ENCODE results near the gene GNA12. TPM values are rescaled to one million over a fixed set of nuclear protein-coding genes. Genes with fewer than 3 reads are reported as not detected.

The GNA12 gene
- total RNA-seq, 2 donors from 2014 or later: 12.2 to 17.5 TPM

DNA sequence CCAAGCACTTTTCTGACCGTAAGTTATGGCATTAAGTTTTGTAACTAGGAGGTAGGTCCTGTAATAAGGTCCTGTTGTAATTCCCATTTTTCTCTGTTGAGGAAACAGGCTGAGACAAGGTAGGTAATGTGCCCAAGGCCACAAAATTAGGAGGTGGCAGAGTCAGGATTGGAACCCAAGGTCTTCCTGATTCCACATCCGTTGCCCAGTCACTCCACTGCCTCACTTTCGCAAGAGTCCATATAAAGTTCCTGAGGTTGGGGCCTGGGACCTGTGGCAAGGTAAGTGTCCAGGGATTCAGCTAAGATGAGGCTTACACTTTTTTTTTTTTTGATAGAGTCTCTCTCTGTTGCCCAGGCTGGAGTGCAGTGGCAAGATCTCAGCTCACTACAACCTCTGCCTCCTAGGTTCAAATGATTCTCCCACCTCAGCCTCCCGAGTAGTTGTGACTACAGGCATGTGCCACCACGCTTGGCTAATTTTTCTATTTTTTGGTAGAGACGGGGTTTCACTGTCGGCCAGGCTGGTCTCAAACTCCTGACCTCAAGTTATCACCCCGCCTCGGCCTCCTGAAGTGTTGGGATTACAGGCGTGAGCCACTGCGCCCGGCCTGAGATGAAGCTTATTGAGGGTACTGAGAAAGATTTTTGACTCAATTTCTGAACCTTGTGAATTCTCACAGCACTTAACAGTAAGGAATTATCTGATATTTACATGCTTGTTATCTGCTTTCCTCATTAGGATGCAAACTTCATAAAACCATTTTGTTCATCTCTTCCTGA lies 20.3 kb upstream of the GNA12 start:
- peaks cover 15% of the 10 kb centered on the region for H3K4me1 ChIP-seq
- H3K4me3 ChIP-seq: no peak overlapping the region
- no peaks in the 10 kb centered on the region for H3K36me3 ChIP-seq (replicated peaks in 1 of 2; ENCODE audit: insufficient read depth in 1 of 2, low read depth in 2 of 2)
- ATAC-seq (no peak), DNase-seq (no peak)
- TF ChIP-seq CTCF (IDR thresholded peaks at IDR 0.05) (no peak), POLR2A (IDR thresholded peaks at IDR 0.05) (no peak)
- H3K27ac ChIP-seq: peak overlapping the region; percentile 12 to 71 (median 45)
- WGBS, 2 donors: 58 to 70% methylated on average over 12 of the region's 12 CpGs
- H3K27me3 ChIP-seq: no peaks in the 10 kb centered on the region
- intact Hi-C loops (cut with DNase I): no loop called here
- H3K9me3 ChIP-seq: no peaks in the 10 kb centered on the region

DNA sequence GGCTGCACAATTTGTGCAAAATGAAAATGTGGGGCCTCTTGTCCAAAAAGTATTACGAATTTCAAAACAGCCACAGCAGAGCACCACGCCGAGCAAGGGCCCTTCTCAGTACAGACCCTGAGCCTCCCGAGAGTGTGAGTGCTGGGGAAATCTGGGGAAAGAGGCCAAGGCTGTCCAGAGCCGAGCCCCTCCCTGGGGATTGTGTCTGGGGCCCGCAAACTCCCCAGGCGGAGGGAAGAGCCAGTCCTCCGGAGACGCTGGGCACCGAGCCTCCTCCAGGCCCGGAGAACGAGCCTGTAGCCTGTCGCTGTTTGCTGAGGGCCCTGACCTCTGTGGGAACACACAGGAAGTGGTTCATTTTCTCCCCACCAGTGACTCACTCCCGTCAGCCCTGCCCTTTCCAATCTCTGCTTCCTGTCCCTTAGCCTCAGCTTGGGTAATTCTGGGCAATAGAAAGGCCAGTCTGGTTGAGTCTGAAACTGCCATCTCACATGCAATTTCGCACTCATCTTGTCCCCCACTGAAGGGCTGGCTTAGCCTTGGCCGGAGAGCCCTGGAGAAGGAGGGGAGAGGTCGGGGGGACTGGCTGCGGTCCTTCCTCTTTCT lies 19.5 kb upstream of the GNA12 start:
- Histone ChIP-seq H3K4me1 (peaks cover 15% of the 10 kb centered on the region), H3K36me3 (replicated peaks in 1 of 2; ENCODE audit: insufficient read depth in 1 of 2, low read depth in 2 of 2) (no peaks in the 10 kb centered on the region), H3K4me3 (no peak overlapping the region), H3K27me3 (no peaks in the 10 kb centered on the region), H3K9me3 (no peaks in the 10 kb centered on the region), H3K27ac (peak overlapping the region; percentile 12 to 71 (median 45))
- DNase-seq (peak; percentile 38 to 82 (median 63)), ATAC-seq (peak; percentile 5)
- no peak for TF ChIP-seq CTCF (IDR thresholded peaks at IDR 0.05)
- peak in 2 of 3 donors; percentile 32 to 54 for TF ChIP-seq POLR2A (IDR thresholded peaks at IDR 0.05)
- intact Hi-C loops (cut with DNase I): no loop called here
- 76 to 79% methylated on average over 18 of the region's 18 CpGs for WGBS, 2 donors

DNA sequence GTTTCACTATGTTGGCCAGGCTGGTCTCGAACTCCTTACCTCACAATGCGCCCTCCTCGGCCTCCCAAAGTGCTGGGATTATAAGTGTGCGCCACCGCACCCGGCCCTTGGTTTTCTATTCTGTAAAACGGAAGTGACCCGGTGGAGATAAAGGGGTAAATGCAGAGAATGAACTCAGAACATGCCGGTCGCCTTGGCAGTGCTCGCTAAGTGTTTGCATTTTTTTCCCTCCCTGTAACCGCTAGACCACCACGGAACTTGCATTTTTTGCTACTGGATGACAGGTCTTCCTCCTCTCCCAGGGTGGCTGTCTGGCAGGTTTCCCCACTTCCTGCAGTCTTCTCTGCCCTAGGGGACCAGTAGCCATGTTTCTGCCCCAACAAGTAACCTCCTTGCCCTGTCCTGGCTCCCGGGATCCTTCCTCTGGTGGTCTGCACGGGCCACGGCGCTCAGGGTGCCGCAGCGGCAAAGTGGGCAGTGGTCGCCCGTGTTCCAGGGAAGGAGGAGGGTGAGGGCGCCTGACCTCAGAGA lies 18.8 kb upstream of the GNA12 start:
- Histone ChIP-seq H3K27ac (peak overlapping the region in 2 of 4 donors; percentile 66 to 71), H3K36me3 (replicated peaks in 1 of 2; ENCODE audit: insufficient read depth in 1 of 2, low read depth in 2 of 2) (no peaks in the 10 kb centered on the region), H3K27me3 (no peaks in the 10 kb centered on the region), H3K4me1 (peaks cover 15% of the 10 kb centered on the region), H3K4me3 (no peak overlapping the region), H3K9me3 (no peaks in the 10 kb centered on the region)
- 79 to 83% methylated on average over 22 of the region's 22 CpGs for WGBS, 2 donors
- ATAC-seq (no peak), DNase-seq (no peak)
- intact Hi-C loops (cut with DNase I): no loop called here
- TF ChIP-seq POLR2A (IDR thresholded peaks at IDR 0.05): no peak
- no peak for TF ChIP-seq CTCF (IDR thresholded peaks at IDR 0.05)

DNA sequence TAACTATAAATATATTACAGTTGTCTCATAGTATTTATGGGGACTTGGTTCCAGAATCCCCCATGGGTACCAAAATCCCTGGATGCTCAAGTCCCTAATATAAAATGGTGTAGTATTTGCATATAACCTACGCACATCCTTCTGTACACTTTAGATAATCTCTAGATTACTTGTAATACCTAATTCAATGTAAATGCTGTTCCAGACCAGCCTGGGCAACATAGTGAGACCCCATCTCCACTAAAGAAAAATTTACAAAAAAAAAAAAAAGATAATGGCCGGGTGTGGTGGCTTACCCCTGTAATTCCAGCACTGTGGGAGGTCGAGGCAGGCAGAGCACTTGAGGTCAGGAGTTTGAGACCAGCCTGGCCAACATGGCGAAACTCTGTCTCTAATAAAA lies 17.4 kb upstream of the GNA12 start:
- Histone ChIP-seq H3K27me3 (no peaks in the 10 kb centered on the region), H3K36me3 (replicated peaks in 1 of 2; ENCODE audit: insufficient read depth in 1 of 2, low read depth in 2 of 2) (no peaks in the 10 kb centered on the region), H3K9me3 (no peaks in the 10 kb centered on the region), H3K4me3 (no peak overlapping the region), H3K27ac (peak overlapping the region in 3 of 4 donors; percentile 77 to 92 (median 86)), H3K4me1 (peaks cover 18% of the 10 kb centered on the region)
- no peak for ATAC-seq
- WGBS, 2 donors: 81% methylated on average over 4 of the region's 4 CpGs
- intact Hi-C loops (cut with DNase I): no loop called here
- DNase-seq: no peak
- TF ChIP-seq POLR2A (IDR thresholded peaks at IDR 0.05) (no peak), CTCF (IDR thresholded peaks at IDR 0.05) (no peak)
